Measurements from ENCODE around the gene SSR2.
"Not testable (repeated sequence)": the region's sequence is repeated elsewhere in the genome, so short reads cannot be mapped to it uniquely, and the experiment has no call there.

SSR2 gene

GRCh38 chr1:156048663-156049258 lies 28.0 kb upstream of the SSR2 start:
- no peak for DNase-seq (ENCODE audit: low read depth in 2 of 2)

- DNase-seq (ENCODE audit: low read depth in 2 of 2) = no peak
Observed at GRCh38 chr1:156045076-156045475, 24.3 kb upstream of the SSR2 start.

- DNase-seq (ENCODE audit: low read depth in 2 of 2) = no peak
Observed at GRCh38 chr1:156042828-156043227, 22.1 kb upstream of the SSR2 start.

GRCh38 chr1:156034991-156035390 lies 14.2 kb upstream of the SSR2 start:
- DNase-seq (ENCODE audit: low read depth in 2 of 2) = not testable (repeated sequence)

- DNase-seq (ENCODE audit: low read depth in 2 of 2) = no peak
Observed at GRCh38 chr1:156033011-156033410, 12.3 kb upstream of the SSR2 start.

- DNase-seq (ENCODE audit: low read depth in 2 of 2) = no peak
Observed at GRCh38 chr1:156026588-156026987, 5.8 kb upstream of the SSR2 start.

GRCh38 chr1:156025876-156026275 lies 5.1 kb upstream of the SSR2 start:
- no peak for DNase-seq (ENCODE audit: low read depth in 2 of 2)

GRCh38 chr1:156024801-156025200 lies 4.0 kb upstream of the SSR2 start:
- DNase-seq (ENCODE audit: low read depth in 2 of 2) = no peak

- no peak for DNase-seq (ENCODE audit: low read depth in 2 of 2)
Observed at GRCh38 chr1:156021954-156022353, 1.2 kb upstream of the SSR2 start.

- no peak for DNase-seq (ENCODE audit: low read depth in 2 of 2)
Observed at GRCh38 chr1:156021093-156021428, 310 bp upstream of the SSR2 start.

- no peak for DNase-seq (ENCODE audit: low read depth in 2 of 2)
Observed at GRCh38 chr1:156019946-156020292, 832 bp downstream of the SSR2 start.

- no peak for DNase-seq (ENCODE audit: low read depth in 2 of 2)
Observed at GRCh38 chr1:156014829-156015228, 5.9 kb downstream of the SSR2 start.

GRCh38 chr1:156012051-156012817 lies 8.5 kb downstream of the SSR2 start:
- DNase-seq (ENCODE audit: low read depth in 2 of 2) = no peak

GRCh38 chr1:156009404-156009803 lies 11.3 kb downstream of the SSR2 start:
- DNase-seq (ENCODE audit: low read depth in 2 of 2) = no peak

GRCh38 chr1:156006666-156007376 lies 13.9 kb downstream of the SSR2 start:
- DNase-seq (ENCODE audit: low read depth in 2 of 2) = no peak

- DNase-seq (ENCODE audit: low read depth in 2 of 2) = no peak
Observed at GRCh38 chr1:156004843-156005584, 15.7 kb downstream of the SSR2 start.

GRCh38 chr1:156003923-156004188 lies 16.9 kb downstream of the SSR2 start:
- DNase-seq (ENCODE audit: low read depth in 2 of 2) = no peak

GRCh38 chr1:156002188-156002911 lies 18.4 kb downstream of the SSR2 start:
- no peak for DNase-seq (ENCODE audit: low read depth in 2 of 2)

- DNase-seq (ENCODE audit: low read depth in 2 of 2) = no peak
Observed at GRCh38 chr1:156001662-156002171, 19.0 kb downstream of the SSR2 start.

- no peak for DNase-seq (ENCODE audit: low read depth in 2 of 2)
Observed at GRCh38 chr1:156001021-156001661, 19.6 kb downstream of the SSR2 start.

- DNase-seq (ENCODE audit: low read depth in 2 of 2) = no peak
Observed at GRCh38 chr1:155999964-156000363, 20.8 kb downstream of the SSR2 start.
